Adrenal gland (tissue), 12 donors: Measurements from ENCODE around the gene NOX4. TPM values are rescaled to one million over a fixed set of nuclear protein-coding genes. Genes with fewer than 3 reads are reported as not detected.

Experiments
- DNase-seq, 7 donors: peaks; one replicate each; pipeline ENCODE4 v3.0.0-alpha.2; 2019 to 2020
- H3K27ac ChIP-seq, 5 donors: fragments of 200-600 bp; sonication (generic) in 4 of 5; 1 replicate in 3 of 5; 2 replicates in 2 of 5; pipeline versions ENCODE4 v1.5.1 to v1.8.0; 2016 to 2020; ENCODE audit warnings: mild to moderate bottlenecking in 1 of 5
- H3K27me3 ChIP-seq: fragments of 200-600 bp; 2 replicates; pipeline ENCODE4 v1.8.0; 2021
- H3K36me3 ChIP-seq, 2 donors: fragments of 200-600 bp; replicated peaks in 1 of 2; 1 replicate in 1 of 2; 2 replicates in 1 of 2; pipeline versions ENCODE4 v1.5.1 to v1.8.0; 2018 to 2022
- H3K4me1 ChIP-seq, 2 donors: fragments of 200-600 bp; replicated peaks in 1 of 2; 1 replicate in 1 of 2; 2 replicates in 1 of 2; pipeline versions ENCODE4 v1.5.1 to v1.8.0; 2018 to 2021
- H3K4me3 ChIP-seq, 4 donors: fragments of 200-600 bp; sonication (generic) in 3 of 4; one replicate each; pipeline ENCODE4 v1.5.1; 2016 to 2018
- H3K9me3 ChIP-seq, 3 donors: fragments of 200-600 bp; sonication (generic) in 1 of 3; replicated peaks in 1 of 3; 1 replicate in 2 of 3; 2 replicates in 1 of 3; pipeline versions ENCODE4 v1.5.1 to v1.8.0; 2016 to 2021
- CTCF ChIP-seq, 6 experiments: fragments of 450-650 bp in 4 of 6; fragments of 200-600 bp in 2 of 6; sonication (generic) in 1 of 6; IDR thresholded peaks; 1 replicate in 5 of 6; 2 replicates in 1 of 6; pipeline versions ENCODE4 v1.5.1 to v1.8.0; 2016 to 2021; ENCODE audit warnings: antibody characterized with exemption in 6 of 6, mild to moderate bottlenecking in 2 of 6, moderate library complexity in 1 of 6
- POLR2A ChIP-seq, 2 donors: fragments of 450-650 bp; IDR thresholded peaks; one replicate each; pipeline ENCODE4 v1.6.1; 2017; ENCODE audit warnings: antibody characterized with exemption in 2 of 2, mild to moderate bottlenecking in 2 of 2, moderate library complexity in 1 of 2
- WGBS, 4 donors: extraction: QIAGEN DNeasy Blood & Tissue Kit in 2 of 4; methylation state at CpG; one replicate each; pipeline versions ENCODE4 v1.1.5 to v1.1.7; 2013 to 2017; 5-methylcytosine and 5-hydroxymethylcytosine counted together
- intact Hi-C, 2 donors: fragments of 100-400 bp; cut with DNase I; formaldehyde crosslinking; loops; one replicate each; pipeline versions ENCODE4 v1.14.1 to v1.15.0; 2022 to 2023
- polyA plus RNA-seq, 3 donors: library from polyadenylated mRNA; stranded (reverse); fragments of 200-250 nt in 2 of 3; fragments of 350-450 nt in 1 of 3; fragmentation: Illumina TruSeq in 1 of 3; extraction: RNeasy Lipid Tissue Mini Kit (QIAGEN cat#74804) in 1 of 3; gene quantifications; one replicate each; pipeline ENCODE4 v1.2.3, GENCODE V29; 2013 to 2014
- total RNA-seq, 9 donors: library from RNA; depleted of rRNA in 4 of 9; stranded (reverse); fragments of >200 nt in 4 of 9; fragments of 120-200 nt in 1 of 9; fragmentation: NEBNext Ultra II Directional in 1 of 9; extraction: Animal tissue kit (Norgen Biotek cat#: 25700) in 1 of 9; gene quantifications; one replicate each; pipeline versions ENCODE4 v1.1.0 to v1.2.4, GENCODE V29; 2013 to 2023
- donor health status: healthy with polysubstance abuse.
- donor health status: Bipolar disorder and iron deficiency.
- donor health status: DM: yes; HTN: yes; CAD: no.
- donor health status: DM: no; HTN: no; CAD: no.
- donor health status: DM: no; HTN: no; CAD: no.
- donor health status: DM: yes; HTN: yes; CAD: no.

Gene NOX4
- total and polyA plus RNA-seq, 12 donors, result 0.14 to 8.8 (median 0.81) TPM; not detected in 1

GRCh38 chr11:89535221-89535620 lies 44.0 kb upstream of the NOX4 start:
- H3K4me3 ChIP-seq, result no peak overlapping the region
- no peak overlapping the region for H3K27ac ChIP-seq
- no peaks in the 10 kb centered on the region for H3K27me3 ChIP-seq
- H3K4me1 ChIP-seq, result no peaks in the 10 kb centered on the region
- no peak for DNase-seq
- intact Hi-C loops, result no loop called here
- WGBS, 4 donors, result 27 to 42% (median 37%) methylated on average over 4 of the region's 4 CpGs
- H3K36me3 ChIP-seq, result no peaks in the 10 kb centered on the region
- TF ChIP-seq CTCF (IDR thresholded peaks at IDR 0.05), result no peak
- no peak for TF ChIP-seq POLR2A (IDR thresholded peaks at IDR 0.05)
- no peaks in the 10 kb centered on the region for H3K9me3 ChIP-seq

- no peaks in the 10 kb centered on the region for H3K9me3 ChIP-seq
- no peaks in the 10 kb centered on the region for H3K36me3 ChIP-seq
- no peak for TF ChIP-seq CTCF (IDR thresholded peaks at IDR 0.05)
- TF ChIP-seq POLR2A (IDR thresholded peaks at IDR 0.05), result no peak
- WGBS, 4 donors, result 45 to 57% (median 52%) methylated on average over 2 of the region's 2 CpGs
- no peaks in the 10 kb centered on the region for H3K27me3 ChIP-seq
- no peak overlapping the region for H3K4me3 ChIP-seq
- intact Hi-C loops, result no loop called here
- no peak for DNase-seq
- no peak overlapping the region for H3K27ac ChIP-seq
- no peaks in the 10 kb centered on the region for H3K4me1 ChIP-seq
These were observed 38.6 kb upstream of the NOX4 start for GRCh38 chr11:89529626-89530380.

GRCh38 chr11:89521792-89522191 lies 30.6 kb upstream of the NOX4 start:
- intact Hi-C loops, result no loop called here
- H3K4me1 ChIP-seq, result no peaks in the 10 kb centered on the region
- H3K27ac ChIP-seq, result no peak overlapping the region
- no peak for TF ChIP-seq POLR2A (IDR thresholded peaks at IDR 0.05)
- no peak for TF ChIP-seq CTCF (IDR thresholded peaks at IDR 0.05)
- H3K4me3 ChIP-seq, result no peak overlapping the region
- H3K9me3 ChIP-seq, result no peaks in the 10 kb centered on the region
- H3K27me3 ChIP-seq, result no peaks in the 10 kb centered on the region
- DNase-seq, result no peak
- 51 to 57% (median 54%) methylated on average over 1 of the region's 1 CpG for WGBS, 4 donors
- no peaks in the 10 kb centered on the region for H3K36me3 ChIP-seq

GRCh38 chr11:89521294-89521693 lies 30.1 kb upstream of the NOX4 start:
- 69 to 89% (median 76%) methylated on average over 2 of the region's 2 CpGs for WGBS, 4 donors
- no peak for DNase-seq
- no peaks in the 10 kb centered on the region for H3K4me1 ChIP-seq

More at GRCh38 chr11:89521294-89521693, 30.1 kb upstream of the NOX4 start:
- intact Hi-C loops, result no loop called here
- TF ChIP-seq CTCF (IDR thresholded peaks at IDR 0.05), result no peak
- no peak for TF ChIP-seq POLR2A (IDR thresholded peaks at IDR 0.05)
- Histone ChIP-seq H3K36me3 (no peaks in the 10 kb centered on the region), H3K27ac (no peak overlapping the region), H3K4me3 (no peak overlapping the region), H3K9me3 (no peaks in the 10 kb centered on the region), H3K27me3 (no peaks in the 10 kb centered on the region)
